Measurements from ENCODE around the gene SIGLEC11.
"Not testable (repeated sequence)": the region's sequence is repeated elsewhere in the genome, so short reads cannot be mapped to it uniquely, and the experiment has no call there.

SIGLEC11 gene, protein sequence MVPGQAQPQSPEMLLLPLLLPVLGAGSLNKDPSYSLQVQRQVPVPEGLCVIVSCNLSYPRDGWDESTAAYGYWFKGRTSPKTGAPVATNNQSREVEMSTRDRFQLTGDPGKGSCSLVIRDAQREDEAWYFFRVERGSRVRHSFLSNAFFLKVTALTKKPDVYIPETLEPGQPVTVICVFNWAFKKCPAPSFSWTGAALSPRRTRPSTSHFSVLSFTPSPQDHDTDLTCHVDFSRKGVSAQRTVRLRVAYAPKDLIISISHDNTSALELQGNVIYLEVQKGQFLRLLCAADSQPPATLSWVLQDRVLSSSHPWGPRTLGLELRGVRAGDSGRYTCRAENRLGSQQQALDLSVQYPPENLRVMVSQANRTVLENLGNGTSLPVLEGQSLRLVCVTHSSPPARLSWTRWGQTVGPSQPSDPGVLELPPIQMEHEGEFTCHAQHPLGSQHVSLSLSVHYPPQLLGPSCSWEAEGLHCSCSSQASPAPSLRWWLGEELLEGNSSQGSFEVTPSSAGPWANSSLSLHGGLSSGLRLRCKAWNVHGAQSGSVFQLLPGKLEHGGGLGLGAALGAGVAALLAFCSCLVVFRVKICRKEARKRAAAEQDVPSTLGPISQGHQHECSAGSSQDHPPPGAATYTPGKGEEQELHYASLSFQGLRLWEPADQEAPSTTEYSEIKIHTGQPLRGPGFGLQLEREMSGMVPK

DNA sequence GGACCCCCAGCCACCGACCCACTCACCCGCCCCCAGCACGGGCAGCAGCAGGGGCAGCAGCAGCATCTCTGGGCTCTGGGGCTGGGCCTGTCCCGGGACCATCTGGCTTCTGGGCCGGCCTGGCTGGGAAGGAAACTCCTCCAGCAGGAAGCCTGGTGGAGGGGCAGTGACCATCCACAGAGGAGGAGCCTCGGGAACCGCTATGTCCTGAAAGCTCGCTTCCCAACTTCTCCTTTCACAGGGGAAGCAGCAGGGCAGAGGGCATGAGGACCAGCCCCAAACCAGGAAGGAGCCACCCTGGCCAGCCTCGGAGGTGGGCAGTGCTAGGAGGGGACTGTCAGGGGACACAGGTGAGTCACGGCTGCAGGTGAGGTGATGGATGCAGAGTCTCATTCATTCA is at the start of gene SIGLEC11:
Gene SIGLEC11 (minus strand): TSS at position 193 of the 400 bp plus-strand sequence. CDS start 91 bp downstream, at position 102.
- not testable (repeated sequence) for DNase-seq

DNA sequence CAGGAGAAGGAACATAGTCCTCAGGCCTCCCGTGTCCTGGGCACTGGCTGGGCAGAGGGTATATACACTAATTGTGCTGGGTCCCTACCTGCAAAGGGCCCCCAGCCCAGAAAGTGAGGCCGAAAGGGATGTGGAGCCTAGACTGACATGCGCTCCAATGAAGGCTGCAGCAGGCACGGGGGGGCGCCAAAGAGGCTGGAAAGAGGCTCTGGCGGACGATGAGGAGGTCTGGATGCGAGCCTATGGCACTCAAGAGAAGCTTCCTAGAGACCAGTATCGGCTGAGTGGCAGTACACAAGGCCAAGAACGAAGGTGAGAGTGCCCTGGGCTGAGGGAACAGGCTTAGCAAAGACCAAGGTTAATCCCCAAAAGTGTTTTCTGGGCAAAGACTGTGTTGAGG is 47.6 kb upstream of the SIGLEC11 start:
- DNase-seq: no peak

DNA sequence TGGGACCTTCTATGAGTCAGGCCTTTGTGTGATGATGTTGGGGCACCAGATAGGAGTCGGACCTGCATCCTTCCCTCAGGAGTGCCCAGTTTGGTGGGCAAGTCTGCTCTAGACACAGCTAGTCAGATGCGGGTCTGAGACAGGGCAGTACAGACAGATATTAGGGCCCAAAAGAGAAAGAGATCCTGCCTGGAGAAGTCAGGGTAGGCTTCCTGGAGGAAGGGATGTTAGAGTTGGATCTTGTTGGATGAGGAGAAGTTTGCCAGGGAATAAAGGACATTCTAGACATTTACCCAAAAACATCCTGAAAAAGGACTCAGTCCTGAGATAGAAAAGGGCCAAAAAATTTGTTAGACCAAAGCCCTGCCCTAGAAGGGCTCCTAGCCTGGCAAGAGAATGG is 47.0 kb upstream of the SIGLEC11 start:
- no peak for DNase-seq

DNA sequence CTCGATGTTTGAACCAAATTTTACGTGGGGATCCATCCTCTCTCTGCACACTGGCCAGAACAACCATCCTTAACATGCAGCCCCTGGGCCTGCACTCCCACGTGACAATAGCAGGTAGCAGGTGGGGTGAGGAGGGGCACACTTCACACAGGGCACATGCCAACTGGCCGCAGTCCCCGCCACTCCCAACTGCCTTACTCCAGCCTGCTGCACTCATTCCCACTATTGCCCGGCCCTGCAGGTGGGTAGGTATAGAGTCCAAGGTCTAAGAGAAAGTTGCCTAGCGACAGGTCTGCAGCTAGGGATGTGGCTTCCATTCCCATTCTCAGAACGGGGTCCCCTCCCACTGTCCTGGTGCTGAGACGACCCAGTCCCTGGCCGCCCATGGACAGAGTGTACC is 46.2 kb upstream of the SIGLEC11 start:
- no peak for DNase-seq

DNA sequence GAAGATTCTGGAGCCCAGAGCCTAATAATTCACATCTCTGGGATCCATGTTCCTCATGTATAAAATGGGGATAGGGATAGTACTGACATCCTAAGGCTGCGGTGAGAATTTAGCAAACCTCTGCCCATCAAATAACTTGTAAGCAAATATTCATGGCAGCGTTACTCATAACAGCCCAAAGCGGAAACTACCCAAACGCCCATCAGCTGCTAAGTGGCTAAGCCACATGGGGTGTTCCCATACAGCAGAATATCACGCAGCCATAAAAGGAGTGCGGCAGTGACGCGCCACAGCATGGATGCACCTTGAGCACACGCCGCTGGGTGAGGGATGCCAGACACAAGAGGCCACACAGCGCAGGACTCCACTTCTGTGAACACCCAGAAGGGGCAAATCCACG is 44.5 kb upstream of the SIGLEC11 start:
- no peak for DNase-seq

DNA sequence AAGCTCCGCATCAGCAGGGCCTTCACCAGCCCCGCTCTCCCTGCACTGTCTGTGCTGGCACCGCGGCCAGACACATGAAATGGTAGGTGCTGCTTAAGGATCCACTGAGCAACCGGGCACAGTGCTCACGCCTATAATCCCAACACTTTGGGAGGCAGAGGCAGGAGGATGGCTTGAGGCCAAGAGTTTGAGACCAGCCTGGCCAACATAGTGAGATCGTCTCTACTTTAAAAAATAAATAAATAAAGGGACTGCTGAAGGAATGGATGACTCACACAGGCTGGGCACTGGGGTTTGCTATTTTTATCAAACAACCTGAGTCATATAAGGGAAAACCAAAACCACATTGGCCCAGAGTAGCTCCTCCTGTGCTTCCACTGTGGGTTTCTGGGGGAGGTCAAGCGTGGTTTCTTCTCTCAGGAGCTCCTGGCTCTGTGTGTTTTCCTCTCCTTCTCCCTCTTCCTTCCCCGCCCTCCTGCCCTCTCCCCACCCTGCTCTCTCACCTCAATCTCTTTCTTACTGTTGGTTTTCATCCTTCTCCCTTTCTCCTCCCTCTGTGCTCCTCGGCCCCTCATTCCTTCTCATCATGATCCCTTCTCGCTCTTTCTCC is 42.9 kb upstream of the SIGLEC11 start:
- no peak for DNase-seq

DNA sequence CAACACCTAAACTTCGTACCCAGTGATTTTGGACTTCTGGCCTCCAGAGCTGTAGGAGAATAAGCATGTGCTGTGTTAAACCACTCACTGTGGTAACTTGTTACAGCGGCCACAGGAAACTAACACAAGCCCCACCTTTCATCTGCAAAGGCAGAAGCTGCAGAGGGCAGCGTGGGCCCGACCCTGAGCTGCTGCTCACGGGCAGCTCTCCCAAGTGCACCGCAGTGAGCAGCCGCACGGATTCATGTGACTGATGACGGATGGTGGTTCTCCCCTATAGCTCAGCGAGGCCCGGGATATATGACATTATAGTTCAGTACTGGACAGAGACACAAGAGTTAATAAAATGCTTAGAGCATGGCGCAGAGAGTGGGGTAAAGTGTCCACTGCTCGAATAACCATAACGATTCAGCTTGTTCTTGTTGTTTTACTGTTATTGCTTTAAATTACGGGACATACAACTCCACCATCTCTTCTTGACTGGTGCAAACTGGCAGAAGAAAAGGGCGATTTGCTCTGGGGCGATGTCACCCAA is 42.3 kb upstream of the SIGLEC11 start:
- no peak for DNase-seq

DNA sequence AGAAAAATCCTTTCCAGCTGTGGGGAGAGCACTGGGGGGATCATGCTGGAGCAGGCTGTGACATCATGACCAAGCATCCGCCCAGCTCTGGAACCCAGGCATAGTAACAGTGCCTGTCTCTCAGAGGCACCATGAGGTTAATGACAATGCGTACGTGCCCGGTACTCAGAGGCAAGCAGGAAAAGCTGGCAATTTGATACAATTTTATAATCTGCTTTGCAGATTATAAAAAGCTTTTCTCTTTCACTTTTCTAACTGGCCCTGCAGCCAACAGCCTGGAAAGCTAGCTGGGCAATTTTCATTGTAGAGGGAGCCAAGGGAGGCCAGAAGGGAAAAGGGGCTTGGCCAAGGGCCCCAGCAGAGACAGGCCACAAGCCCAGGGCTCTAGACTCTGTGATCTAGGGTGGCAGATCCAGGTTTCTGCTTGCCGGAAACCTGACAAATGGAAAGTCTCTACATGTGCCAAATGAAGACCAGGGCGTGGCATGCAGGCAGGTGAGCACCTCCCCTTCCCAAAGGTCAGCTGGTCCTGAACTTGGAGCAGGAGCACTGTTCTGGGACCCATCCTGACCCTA is 41.5 kb upstream of the SIGLEC11 start:
- no peak for DNase-seq

DNA sequence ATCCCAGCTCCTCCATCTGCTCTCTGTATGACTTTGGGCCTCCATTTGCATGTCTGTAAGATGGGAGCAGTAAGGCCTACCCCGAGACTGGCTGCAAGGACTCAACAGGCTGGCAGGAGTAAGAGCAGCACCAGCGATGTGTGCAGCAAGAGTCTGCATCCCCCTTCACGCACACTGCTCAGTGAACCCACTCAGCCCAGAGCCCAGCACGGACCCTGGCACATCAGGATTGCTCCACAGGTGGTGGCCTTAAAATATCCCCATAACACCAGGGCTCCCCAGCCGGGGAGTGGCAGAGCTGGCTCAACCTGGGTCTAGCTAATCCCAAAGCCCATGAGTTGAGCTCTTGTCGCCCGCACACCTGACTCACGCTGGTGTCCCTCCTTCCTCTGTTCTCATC is 40.8 kb upstream of the SIGLEC11 start:
- DNase-seq: no peak

DNA sequence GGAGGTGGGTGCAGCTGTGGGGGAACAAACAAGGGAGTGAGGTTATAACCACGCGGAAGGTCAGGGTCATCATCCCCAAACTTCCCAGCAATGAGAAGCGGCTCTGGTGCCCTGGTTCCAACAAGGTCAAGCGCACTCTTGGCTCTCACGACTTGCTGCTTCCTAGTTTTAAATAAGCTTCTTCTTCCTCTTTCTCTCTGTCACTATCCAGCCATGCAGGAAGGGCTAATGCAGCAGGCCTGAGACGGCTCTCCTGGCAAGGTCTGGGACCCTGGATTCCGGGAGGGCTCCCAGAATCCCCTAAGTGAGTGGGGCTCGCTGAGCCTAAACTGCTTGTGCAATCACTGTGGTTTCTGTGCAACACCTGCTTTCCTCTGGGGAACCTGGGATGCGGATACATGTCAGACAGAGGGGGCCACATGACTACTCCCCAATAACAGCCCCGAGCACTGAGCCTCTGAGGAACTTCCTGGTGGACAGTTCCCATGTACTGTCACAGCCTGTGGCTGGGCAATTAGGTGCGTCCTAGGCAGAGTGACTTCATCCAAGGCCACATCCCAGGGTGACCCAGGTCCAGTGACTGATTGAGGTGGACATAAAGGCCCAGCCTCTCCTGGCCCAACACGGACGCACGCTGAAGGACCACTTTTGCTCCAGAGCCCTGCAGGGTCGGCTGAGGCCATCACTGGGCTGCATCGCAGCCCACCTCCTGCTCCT is 40.0 kb upstream of the SIGLEC11 start:
- no peak for DNase-seq

DNA sequence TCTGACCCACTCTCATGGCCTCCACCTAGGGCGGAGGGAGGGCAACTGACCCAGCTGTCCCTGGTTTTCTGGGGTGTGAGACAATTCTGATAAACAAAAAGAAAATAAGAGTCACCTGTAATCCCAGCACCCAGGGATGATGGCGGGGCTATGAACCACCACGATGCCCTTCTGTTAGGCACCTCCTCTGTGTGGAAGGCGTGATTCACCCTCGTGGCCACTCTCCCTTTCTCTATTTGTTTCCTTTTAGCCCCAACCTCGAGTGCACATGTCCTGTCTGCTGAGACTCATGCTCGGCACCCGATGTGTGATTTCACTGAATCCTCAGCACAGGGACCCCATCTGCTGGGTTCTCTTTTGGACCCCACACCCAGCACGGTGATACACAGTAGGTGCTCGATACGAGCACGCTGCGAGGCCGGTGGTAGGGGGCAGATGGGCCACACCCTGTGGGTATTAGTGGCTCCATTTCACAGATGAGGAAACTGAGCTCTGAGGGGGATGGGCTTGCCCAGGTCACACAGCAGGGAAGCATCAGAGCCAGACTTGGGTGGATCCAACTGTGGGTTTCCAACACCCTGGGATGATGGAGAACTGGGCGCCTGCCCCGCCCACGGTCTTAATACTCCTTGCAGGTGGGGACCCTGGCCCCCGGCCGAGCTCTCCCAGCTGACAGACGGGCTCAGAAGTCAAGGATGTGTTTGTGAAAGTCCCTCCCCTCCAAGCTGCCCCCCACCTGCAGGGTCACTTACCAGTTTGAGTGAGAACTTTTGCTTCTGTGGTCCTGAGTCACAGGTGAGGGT is 39.3 kb upstream of the SIGLEC11 start:
- no peak for DNase-seq

DNA sequence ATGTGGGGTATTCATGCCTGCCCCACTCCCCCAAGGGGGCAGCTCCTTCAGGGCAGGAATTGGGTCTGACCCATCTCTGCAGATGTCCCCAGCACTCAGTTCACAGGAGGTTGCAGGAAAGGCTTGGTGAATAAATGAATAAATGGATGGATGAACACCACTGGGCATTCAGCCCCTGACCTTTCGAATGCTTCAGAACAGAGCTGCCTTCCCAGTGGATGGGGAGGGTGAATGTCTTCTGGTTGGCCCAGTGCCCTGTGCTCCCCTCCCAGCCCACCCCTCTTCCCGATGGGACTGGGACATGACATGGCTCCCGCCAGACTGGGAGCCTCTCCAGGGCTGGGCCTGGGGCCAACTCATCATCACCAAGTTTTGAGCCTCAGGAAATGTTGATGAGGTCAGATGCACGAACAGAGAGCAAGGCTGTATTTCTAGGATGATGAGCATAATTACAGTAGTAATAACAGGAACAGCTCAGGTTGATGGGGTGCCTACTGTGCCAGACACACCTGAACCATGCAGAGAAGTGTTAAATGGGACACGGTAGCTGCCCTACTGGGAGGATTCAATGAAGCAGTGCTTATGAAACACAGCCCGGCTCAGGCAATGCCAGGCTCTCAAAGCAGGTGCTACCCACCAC is 38.5 kb upstream of the SIGLEC11 start:
- DNase-seq: no peak

DNA sequence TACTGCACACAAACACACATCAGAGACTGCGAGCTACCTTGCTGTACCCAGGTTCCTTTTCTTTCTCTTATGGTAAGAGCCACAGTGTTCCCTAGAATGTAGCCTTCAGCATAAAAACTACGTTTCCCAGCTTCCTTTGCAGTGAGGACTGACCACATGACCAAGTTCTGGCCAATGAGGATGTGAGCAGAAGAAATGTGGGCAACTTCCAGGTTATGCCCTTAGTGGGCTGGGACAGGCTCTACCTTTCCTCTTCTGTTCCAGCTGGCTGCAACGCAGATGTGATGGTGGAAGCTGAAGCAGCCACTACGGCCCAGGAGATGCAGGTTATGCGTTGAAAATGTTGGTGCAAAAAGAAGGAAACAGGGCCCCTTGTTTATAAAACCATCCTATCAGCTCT is 36.7 kb upstream of the SIGLEC11 start:
- DNase-seq: peak; percentile 14

DNA sequence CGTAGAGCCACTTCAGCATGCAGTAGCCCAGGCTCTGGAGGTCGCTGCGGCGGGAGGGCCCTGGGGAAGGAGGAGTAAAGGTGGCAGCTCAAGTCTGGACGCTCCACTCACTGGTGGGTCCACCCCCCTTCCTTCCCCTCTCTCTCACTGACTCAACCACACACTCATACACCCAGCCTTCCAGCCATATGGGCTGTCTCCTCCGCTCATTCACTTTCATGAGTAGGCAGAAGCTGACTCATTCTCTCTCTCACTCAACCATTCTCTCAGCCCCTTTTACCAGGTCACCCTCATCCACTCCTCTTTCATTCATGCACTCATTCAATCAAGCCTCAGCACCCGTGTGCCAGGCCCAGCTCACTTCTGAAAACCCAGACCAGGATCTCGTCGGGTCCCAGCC is 27.5 kb upstream of the SIGLEC11 start:
- DNase-seq: no peak

DNA sequence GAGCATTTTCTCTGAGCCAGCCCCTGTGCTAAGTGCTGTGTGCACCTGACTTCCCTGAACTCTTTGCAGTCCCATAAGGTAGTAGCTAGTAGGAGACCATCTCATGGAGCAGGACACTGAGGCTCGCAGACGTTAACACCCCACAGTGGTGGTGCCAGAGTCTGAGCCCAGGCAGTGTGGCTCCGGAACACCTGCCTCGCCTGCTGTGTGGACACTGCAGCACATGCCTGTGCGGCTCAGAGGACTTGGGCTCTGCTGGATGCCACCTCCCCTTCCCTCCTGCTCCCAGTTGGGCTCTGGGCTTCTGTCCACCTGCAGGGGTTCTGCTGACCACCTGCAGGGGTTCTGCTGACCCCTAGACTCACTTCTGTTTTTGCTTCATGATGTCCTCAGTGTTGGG is 27.0 kb upstream of the SIGLEC11 start:
- DNase-seq: no peak

DNA sequence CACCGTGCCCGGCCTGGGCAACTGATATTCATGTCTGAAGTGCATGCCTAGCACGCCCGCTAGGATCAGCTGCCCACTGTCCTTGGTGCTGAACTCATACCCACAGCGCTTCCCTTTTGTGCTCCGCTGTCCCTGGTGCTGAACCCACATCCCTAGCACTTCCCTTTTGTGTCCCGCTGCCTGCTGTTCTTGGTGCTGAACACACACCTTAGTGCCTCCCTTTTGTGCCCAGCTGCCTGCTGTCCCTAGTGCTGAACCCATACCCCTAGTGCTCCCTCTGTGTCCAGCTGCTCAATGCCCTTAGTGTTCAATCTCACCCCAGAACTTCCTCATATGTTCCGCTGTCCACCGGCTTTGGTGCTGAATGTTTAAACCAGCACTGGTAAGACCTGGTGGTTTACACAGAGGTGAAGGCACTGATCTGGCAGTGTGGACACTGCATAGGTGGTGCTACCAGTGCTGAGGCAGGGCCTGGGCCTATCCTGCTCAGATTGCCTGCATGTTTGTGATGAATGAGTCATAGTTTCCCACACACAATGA is 26.3 kb upstream of the SIGLEC11 start:
- no peak for DNase-seq

DNA sequence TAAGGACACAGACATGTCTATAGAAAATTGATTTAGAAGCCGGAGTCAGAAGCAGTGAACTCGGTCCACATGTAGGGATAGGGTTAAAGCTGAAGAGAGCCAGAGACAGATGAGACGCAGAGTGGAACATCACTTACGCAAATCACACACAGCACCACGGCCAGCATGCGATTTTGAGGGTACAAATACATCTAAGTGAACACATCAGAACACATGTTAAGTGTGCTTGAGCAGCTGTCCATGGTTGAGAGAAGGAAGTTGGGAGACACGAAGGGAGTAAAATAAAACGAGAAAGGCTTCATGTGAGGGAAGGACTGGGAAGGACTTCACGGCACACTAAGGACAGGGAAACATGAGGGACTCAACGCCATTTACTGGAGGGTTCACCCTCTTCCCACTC is 25.4 kb upstream of the SIGLEC11 start:
- no peak for DNase-seq

DNA sequence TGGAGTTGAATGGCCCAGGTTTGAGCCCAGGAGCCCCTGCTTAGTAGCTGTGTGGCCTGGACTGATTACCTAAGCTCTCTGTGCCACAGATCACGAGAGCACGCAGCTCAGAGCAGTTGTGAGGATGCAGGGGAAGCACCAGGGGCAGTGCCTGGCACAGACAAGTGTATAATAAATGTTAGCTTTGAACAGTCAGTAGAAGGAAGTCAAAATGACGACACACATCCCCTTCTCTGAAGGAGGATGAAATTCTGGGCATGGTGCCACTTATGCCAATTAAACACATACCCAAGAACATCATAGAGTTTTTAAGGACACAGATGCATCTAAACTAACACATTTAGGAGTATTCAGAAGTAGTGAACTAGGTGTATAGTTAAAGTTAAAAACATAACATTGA is 24.9 kb upstream of the SIGLEC11 start:
- DNase-seq: no peak

DNA sequence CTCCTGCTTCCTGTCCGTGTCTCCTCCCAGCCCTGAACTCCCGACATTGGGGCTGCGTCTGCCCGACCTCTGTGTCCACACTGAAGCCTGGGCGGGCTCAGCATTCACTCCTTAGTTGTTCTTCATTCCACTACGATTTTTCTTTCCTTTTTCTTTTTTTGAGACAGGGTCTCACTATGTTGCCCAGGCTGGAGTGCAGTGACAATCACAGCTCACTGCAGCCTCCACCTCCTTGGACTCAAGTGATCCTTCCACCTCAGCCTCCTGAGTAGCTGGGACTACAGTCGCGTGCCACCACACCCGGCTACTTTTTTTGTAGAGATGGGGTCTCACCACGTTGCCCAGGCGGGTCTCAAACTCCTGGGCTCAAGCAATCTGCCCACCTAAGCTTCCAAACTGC is 23.5 kb upstream of the SIGLEC11 start:
- DNase-seq: no peak

DNA sequence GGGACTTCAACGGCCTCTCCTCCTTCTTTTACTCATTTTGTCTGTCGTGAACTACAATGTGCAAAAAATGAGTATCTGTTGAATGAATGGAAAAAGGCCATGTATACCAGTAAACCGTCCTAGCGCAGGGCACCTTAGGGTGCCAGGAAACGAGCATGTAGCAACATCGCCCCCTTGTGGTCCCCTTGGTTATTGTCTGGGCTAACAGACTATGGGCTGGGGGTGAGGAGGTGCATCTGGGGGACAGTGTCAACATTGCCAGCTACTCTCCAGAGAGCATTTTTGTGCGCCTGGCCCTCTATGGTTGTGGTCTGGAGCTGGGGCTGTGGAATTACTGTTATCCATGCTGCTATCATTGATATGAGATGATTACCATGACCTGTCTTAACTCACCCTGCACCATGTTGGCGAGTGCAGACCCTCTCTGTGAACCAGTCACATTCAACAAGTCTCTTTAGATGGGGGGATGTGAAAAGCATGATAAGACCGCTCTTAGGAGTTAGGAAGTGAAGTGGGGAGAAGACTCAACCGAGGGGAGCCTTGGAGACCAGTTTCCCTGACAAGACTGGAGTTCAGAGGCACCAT is 22.8 kb upstream of the SIGLEC11 start:
- DNase-seq: peak; percentile 15

Data from NCI-H2029 treated with DMSO at 0.1 percent for 48 hours (cell line).